GM12878 (cell line): ENCODE data around the gene RASL10A. TPM values are rescaled to one million over a fixed set of nuclear protein-coding genes. Genes with fewer than 3 reads are reported as not detected.

Source experiments
- ATAC-seq: fragments of 200-7000 bp; cut with Tn5 transposase; 3 replicates; pipeline ENCODE4 v1.9.1; 2020; ENCODE audit warnings: mild to moderate bottlenecking, moderate library complexity
- BruUV-seq: library from RNA; stranded (reverse); fragments of 400-500 nt; replicated peaks from 2 replicates; lab custom pipeline; 2021; lab: Mats Ljungman, UMichigan
- CTCF ChIA-PET: fragments of 300-600 bp; sonication (Branson Sonifier 250); formaldehyde crosslinking; extraction: SDS; loops from one replicate; lab custom pipeline; 2021; ENCODE audit warnings: inconsistent platforms; lab: Yijun Ruan, JAX
- POLR2A ChIA-PET: fragments of 350-600 bp; formaldehyde crosslinking; extraction: SDS; loops from one replicate; lab custom pipeline; 2021; ENCODE audit warnings: inconsistent platforms; lab: Charles Lee
- RAD21 ChIA-PET: fragments of 300-600 bp; sonication (Branson Sonifier 250); formaldehyde crosslinking; loops from one replicate; lab custom pipeline; 2023; ENCODE audit warnings: antibody characterized with exemption; ENCODE audit not compliant: unreplicated experiment; lab: Charles Lee
- SMC1A ChIA-PET: fragments of 300-600 bp; sonication (Branson Sonifier 250); formaldehyde crosslinking; loops from one replicate; lab custom pipeline; 2023; ENCODE audit not compliant: unreplicated experiment, uncharacterized antibody; lab: Charles Lee
- DNase-seq: peaks from one replicate; pipeline ENCODE4 v3.0.0-alpha.2; 2011; ENCODE audit warnings: low read depth, low spot score
- FAIRE-seq: peaks from 3 replicates; lab custom pipeline; 2011; peaks lifted over from hg19 to GRCh38; lab: Jason Lieb, UNC
- H2AFZ ChIP-seq: 2 replicates; pipeline ENCODE4 v1.6.0; 2011; ENCODE audit warnings: low read depth, low read length, control low read depth; ENCODE audit not compliant: control insufficient read depth
- H3K27ac ChIP-seq: 2 replicates; pipeline ENCODE4 v1.5.1; 2011; ENCODE audit warnings: control low read depth; ENCODE audit not compliant: control insufficient read depth, insufficient read depth
- H3K27me3 ChIP-seq, 2 experiments: replicated peaks in 1 of 2; 2 replicates each; pipeline versions ENCODE4 v1.6.0 to v1.6.1; 2011; ENCODE audit warnings: low read length in 1 of 2; ENCODE audit not compliant: control insufficient read depth in 2 of 2, insufficient read depth in 2 of 2
- H3K36me3 ChIP-seq, 2 experiments: 2 replicates each; pipeline ENCODE4 v1.5.1; 2011; ENCODE audit warnings: low read length in 1 of 2; ENCODE audit not compliant: control insufficient read depth in 2 of 2, insufficient read depth in 2 of 2
- H3K4me1 ChIP-seq: 2 replicates; pipeline ENCODE4 v1.6.1; 2011; ENCODE audit warnings: mild to moderate bottlenecking, low read length, moderate library complexity, mixed read lengths; ENCODE audit not compliant: control insufficient read depth, insufficient read depth
- H3K4me2 ChIP-seq: 2 replicates; pipeline ENCODE4 v1.6.0; 2011; ENCODE audit warnings: control low read depth; ENCODE audit not compliant: control insufficient read depth, insufficient read depth
- H3K4me3 ChIP-seq: fragments of 200-600 bp; sonication (generic); 2 replicates; pipeline ENCODE4 v1.5.1; 2016
- H3K79me2 ChIP-seq: 2 replicates; pipeline ENCODE4 v1.6.0; 2011; ENCODE audit warnings: low read length; ENCODE audit not compliant: control insufficient read depth, insufficient read depth
- H3K9ac ChIP-seq: 2 replicates; pipeline ENCODE4 v1.8.0; 2011; ENCODE audit warnings: low read length, control low read depth, mixed read lengths; ENCODE audit not compliant: control insufficient read depth, insufficient read depth
- H3K9me3 ChIP-seq: replicated peaks from 3 replicates; pipeline ENCODE4 v1.5.1; 2011; ENCODE audit warnings: mild to moderate bottlenecking, low read length; ENCODE audit not compliant: control insufficient read depth, insufficient read depth
- H4K20me1 ChIP-seq: 2 replicates; pipeline ENCODE4 v1.6.0; 2011; ENCODE audit not compliant: control insufficient read depth, insufficient read depth
- ATF3 ChIP-seq: IDR thresholded peaks from 2 replicates; pipeline ENCODE4 v1.6.1; 2011; ENCODE audit warnings: low read depth, mild to moderate bottlenecking, low read length, moderate library complexity, borderline replicate concordance; ENCODE audit errors: extremely low read depth
- BCL11A ChIP-seq: IDR thresholded peaks from 2 replicates; pipeline ENCODE4 v1.6.1; 2011; ENCODE audit warnings: low read depth, low read length
- E2F8 ChIP-seq: fragments of 450-650 bp; IDR thresholded peaks from 2 replicates; pipeline ENCODE4 v1.6.1; 2018; ENCODE audit warnings: mild to moderate bottlenecking, low read depth, moderate library complexity; ENCODE audit not compliant: partially characterized antibody
- EGR1 ChIP-seq, 2 experiments: IDR thresholded peaks; 1 replicate in 1 of 2; 2 replicates in 1 of 2; pipeline ENCODE4 v1.6.1; 2011 to 2012; ENCODE audit warnings: low read depth in 2 of 2, low read length in 2 of 2, borderline replicate concordance in 1 of 2, mild to moderate bottlenecking in 1 of 2, moderate library complexity in 1 of 2
- NFIC ChIP-seq: IDR thresholded peaks from 2 replicates; pipeline ENCODE4 v1.6.1; 2012; ENCODE audit warnings: low read depth, mild to moderate bottlenecking, inconsistent platforms, low read length, moderate library complexity
- NRF1 ChIP-seq: conservative IDR thresholded peaks from 2 replicates; pipeline ENCODE4 v1.6.1; 2011; ENCODE audit warnings: mild to moderate bottlenecking, low read depth, low read length, improper control_type of control experiment
- RBBP5 ChIP-seq: fragments of 200-600 bp; sonication (generic); conservative IDR thresholded peaks from 2 replicates; pipeline ENCODE4 v1.6.1; 2016
- SKIL ChIP-seq: fragments of 450-650 bp; IDR thresholded peaks from 2 replicates; pipeline ENCODE4 v1.6.1; 2017; ENCODE audit warnings: mild to moderate bottlenecking, low read depth, inconsistent platforms; ENCODE audit not compliant: poor library complexity, severe bottlenecking
- STAT3 ChIP-seq: IDR thresholded peaks from 2 replicates; pipeline ENCODE4 v1.6.1; 2011; ENCODE audit warnings: low read depth, low read length, improper control_type of control experiment
- WGBS: methylation state at CpG from one replicate; pipeline ENCODE4 v1.1.6; 2016; ENCODE audit warnings: low lambda C conversion rate; ENCODE audit not compliant: insufficient replicate concordance, insufficient coverage; ENCODE audit errors: missing lambda C conversion rate; 5-methylcytosine and 5-hydroxymethylcytosine counted together
- in situ Hi-C: fragments of 300-500 bp; cut with MboI; formaldehyde crosslinking; loops from 9 replicates; pipeline ENCODE4 v1.14.3; 2018; ENCODE audit warnings: mixed read lengths
- intact Hi-C: fragments of 100-400 bp; cut with micrococcal nuclease; formaldehyde crosslinking; loops from one replicate; pipeline ENCODE4 v1.14.2; 2022; ENCODE audit not compliant: unreplicated experiment
- polyA plus RNA-seq, 11 experiments: library from polyadenylated mRNA; depleted of rRNA in 4 of 11; unstranded in 6 of 11; stranded (reverse) in 5 of 11; fragments of >200 nt; fragmentation: Nextera tagmentation in 4 of 11; fragmentation: Illumina TruSeq in 1 of 11; extraction: Ambion mirVana in 4 of 11; extraction: Trizol in 1 of 11; gene quantifications; 1 replicate in 1 of 11; 2 replicates in 10 of 11; pipeline versions ENCODE4 v1.2.1 to v1.2.3, GENCODE V29; 2011 to 2016; ENCODE audit warnings: inconsistent platforms in 2 of 11, missing spikeins in 2 of 11, low read depth in 1 of 11
- total RNA-seq, 4 experiments: library from RNA; depleted of rRNA in 3 of 4; stranded (reverse); fragments of >200 nt in 3 of 4; fragmentation: Illumina TruSeq in 1 of 4; extraction: Trizol in 1 of 4; gene quantifications; 2 replicates each; pipeline versions ENCODE4 v1.2.1 to v1.2.3, GENCODE V29; 2013 to 2021

RASL10A gene
- total and polyA plus RNA-seq, 10 of the 15 experiments (the other 5 are each of a cell fraction or from before 2014, with no cell fraction given) = 0.12 to 0.46 (median 0.21) TPM; not detected in 6

- Histone ChIP-seq H3K27ac (no peak overlapping the region), H4K20me1 (no peaks in the 10 kb centered on the region; the same call in 1 of the 2 replicates), H3K4me2 (no peak overlapping the region), H3K9me3 (no peaks in the 10 kb centered on the region), H2AFZ (no peak overlapping the region), H3K27me3 (no peaks in the 10 kb centered on the region), H3K4me3 (no peak overlapping the region), H3K36me3 (peaks cover 32 to 46% of the 10 kb centered on the region in 2 experiments), H3K4me1 (no peaks in the 10 kb centered on the region), H3K9ac (no peak overlapping the region), H3K79me2 (no peaks in the 10 kb centered on the region)
- TF ChIP-seq NRF1 (no peak), STAT3 (no peak), NFIC (no peak), RBBP5 (no peak), ATF3 (no peak), BCL11A (no peak), EGR1 (IDR thresholded peaks at IDR 0.05; ENCODE audit: borderline replicate concordance in 1 of 2, low read depth in 2 of 2, low read length in 2 of 2) (no peak), SKIL (no peak), E2F8 (no peak)
- FAIRE-seq (no peak), ATAC-seq (no peak), DNase-seq (no peak)
- CTCF ChIA-PET = no interaction called here
- SMC1A ChIA-PET = no interaction called here
- intact Hi-C loops = no loop called here
- POLR2A ChIA-PET = no interaction called here
- in situ Hi-C loops = no loop called here
- RAD21 ChIA-PET = no interaction called here
- BruUV-seq = no TSS peak
- 81% methylated on average over 4 of the region's 4 CpGs for WGBS
Observed at GRCh38 chr22:29346659-29347058, 31.2 kb upstream of the RASL10A start.
